Measurements from ENCODE around the gene MYH16.

The MYH16 gene

DNA sequence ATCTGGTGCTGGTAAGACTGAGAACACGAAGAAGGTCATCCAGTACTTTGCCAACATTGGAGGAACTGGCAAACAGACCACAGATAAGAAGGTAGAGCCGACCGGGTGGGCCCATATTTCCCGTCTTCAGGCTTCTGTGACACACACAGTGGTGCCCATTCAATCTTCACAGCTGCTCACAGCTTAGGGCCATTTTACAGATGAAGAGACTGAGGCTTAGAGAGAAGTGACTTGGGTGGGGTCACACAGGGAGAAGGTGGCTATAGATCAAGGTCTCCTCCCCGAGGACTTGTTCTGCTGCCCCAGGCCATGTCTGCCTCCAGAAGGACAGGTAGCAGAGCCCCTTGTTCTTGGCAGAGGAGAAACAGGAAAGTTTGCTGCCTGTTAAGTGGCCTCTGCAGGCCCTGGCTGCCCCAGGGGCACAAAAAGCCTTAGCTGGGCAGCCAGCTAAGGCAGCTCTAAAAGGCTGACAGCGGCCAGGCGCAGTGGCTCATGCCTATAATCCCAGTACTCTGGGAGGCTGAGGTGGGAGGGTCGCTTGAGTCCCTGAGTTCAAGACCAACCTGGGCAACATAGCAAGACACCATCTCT is 22.6 kb upstream of the MYH16 start:
- Mint-ChIP-seq H3K9me3 (no peaks in the 10 kb centered on the region), H3K4me1 (ENCODE audit: low read depth) (no peaks in the 10 kb centered on the region), H3K4me3 (no peak overlapping the region), H3K27ac (no peak overlapping the region), H3K27me3 (peaks cover 3% of the 10 kb centered on the region), H3K36me3 (ENCODE audit: low read depth) (no peaks in the 10 kb centered on the region)

DNA sequence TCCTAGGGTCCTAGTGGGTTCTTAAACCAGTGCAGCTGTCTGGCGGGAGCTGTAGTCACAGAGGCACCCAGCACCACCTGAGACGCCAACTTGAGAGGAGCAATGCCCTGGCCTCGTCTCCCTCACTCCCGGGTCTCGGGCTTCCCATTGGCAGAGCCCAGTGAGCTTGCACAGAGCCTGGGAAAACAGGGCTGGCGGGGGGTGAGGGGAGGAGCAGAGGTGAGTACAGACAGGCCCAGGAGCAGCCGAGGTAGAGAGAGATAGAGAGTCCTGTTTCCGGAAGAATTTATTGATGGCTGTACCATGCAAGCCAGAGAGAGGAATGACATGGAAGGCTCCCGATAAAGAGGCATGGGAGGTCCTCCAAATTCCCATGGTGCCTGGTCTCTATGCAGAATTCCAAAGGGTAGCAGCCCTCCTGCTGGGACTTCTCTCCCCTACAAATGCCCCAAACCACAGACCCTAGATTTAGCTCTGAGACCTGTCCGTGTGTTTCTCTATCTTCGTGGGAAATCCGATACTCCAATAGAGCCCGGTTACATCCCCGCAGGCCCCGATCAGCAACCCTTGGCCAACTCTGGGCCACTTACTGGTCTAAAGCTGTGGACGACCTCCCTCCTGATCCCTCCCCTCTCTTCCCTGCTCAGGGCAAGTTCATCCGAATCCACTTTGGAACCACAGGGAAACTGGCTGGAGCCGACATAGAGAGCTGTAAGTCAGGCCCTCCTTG is 20.3 kb upstream of the MYH16 start:
- H3K27me3 Mint-ChIP-seq = no peaks in the 10 kb centered on the region
- no peaks in the 10 kb centered on the region for H3K36me3 Mint-ChIP-seq (ENCODE audit: low read depth)
- no peaks in the 10 kb centered on the region for H3K4me1 Mint-ChIP-seq (ENCODE audit: low read depth)
- no peak overlapping the region for H3K27ac Mint-ChIP-seq
- H3K4me3 Mint-ChIP-seq = no peak overlapping the region
- no peaks in the 10 kb centered on the region for H3K9me3 Mint-ChIP-seq

DNA sequence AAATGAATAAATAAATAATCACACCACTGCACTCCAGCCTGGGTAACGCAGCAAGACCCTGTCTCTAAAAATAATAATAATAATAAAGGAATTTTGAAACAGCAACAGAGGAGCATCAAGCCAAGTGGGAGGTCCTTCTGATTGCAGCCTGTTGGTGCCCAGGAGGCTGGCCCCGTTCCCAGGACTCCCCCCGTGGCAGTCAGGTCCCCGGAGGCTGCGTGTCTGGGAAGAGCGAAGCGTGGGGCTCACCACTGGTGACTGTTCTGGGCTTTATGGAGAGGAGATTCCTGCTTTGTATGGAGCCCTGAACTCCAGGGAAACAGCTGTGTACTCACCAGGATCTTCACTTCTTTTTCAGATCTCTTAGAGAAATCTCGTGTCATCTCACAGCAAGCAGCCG is 19.3 kb upstream of the MYH16 start:
- no peak overlapping the region for H3K27ac Mint-ChIP-seq
- H3K4me1 Mint-ChIP-seq (ENCODE audit: low read depth) = no peaks in the 10 kb centered on the region
- no peaks in the 10 kb centered on the region for H3K9me3 Mint-ChIP-seq
- H3K27me3 Mint-ChIP-seq = no peaks in the 10 kb centered on the region
- no peak overlapping the region for H3K4me3 Mint-ChIP-seq
- no peaks in the 10 kb centered on the region for H3K36me3 Mint-ChIP-seq (ENCODE audit: low read depth)

DNA sequence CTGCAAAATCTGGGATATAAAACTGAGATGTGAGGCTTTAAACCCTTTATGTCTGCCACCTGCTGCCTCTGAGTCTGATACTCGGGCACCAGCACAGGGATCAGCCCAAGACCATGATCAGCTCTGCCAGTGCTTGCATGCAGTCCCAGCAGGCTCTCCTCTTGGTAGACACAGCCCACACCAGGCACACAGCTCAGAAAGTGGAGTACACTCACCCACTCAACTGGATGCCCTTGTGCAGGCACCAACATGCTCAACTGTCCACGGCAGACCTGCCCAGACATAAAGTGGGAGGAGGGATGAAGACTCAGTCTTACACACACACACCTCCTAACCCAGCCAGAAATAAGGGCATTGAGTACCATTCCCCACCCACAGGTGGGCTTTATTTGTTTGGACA is 18.2 kb upstream of the MYH16 start:
- H3K4me3 Mint-ChIP-seq = no peak overlapping the region
- no peaks in the 10 kb centered on the region for H3K27me3 Mint-ChIP-seq
- H3K36me3 Mint-ChIP-seq (ENCODE audit: low read depth) = no peaks in the 10 kb centered on the region
- H3K4me1 Mint-ChIP-seq (ENCODE audit: low read depth) = no peaks in the 10 kb centered on the region
- no peaks in the 10 kb centered on the region for H3K9me3 Mint-ChIP-seq
- no peak overlapping the region for H3K27ac Mint-ChIP-seq

DNA sequence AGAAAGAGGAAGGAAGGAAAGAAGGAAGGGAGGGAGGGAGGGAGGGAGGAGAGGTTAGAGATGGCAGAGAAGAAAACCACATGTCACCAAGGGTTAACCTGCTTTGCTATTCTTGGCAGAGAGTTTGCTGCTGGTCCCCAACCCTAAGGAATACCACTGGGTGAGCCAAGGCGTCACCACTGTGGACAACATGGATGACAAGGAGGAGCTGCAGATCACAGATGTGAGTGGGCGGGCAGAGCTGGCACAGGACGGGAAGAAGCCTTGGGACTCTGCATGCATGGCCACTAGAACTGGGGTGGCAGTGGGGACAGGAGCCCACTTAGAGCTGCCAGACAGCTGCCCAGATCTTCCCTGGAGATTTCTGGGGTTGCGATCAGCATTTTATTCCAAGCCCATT is 17.2 kb upstream of the MYH16 start:
- Mint-ChIP-seq H3K4me1 (ENCODE audit: low read depth) (no peaks in the 10 kb centered on the region), H3K27ac (no peak overlapping the region), H3K9me3 (no peaks in the 10 kb centered on the region), H3K4me3 (no peak overlapping the region), H3K27me3 (no peaks in the 10 kb centered on the region), H3K36me3 (ENCODE audit: low read depth) (no peaks in the 10 kb centered on the region)

DNA sequence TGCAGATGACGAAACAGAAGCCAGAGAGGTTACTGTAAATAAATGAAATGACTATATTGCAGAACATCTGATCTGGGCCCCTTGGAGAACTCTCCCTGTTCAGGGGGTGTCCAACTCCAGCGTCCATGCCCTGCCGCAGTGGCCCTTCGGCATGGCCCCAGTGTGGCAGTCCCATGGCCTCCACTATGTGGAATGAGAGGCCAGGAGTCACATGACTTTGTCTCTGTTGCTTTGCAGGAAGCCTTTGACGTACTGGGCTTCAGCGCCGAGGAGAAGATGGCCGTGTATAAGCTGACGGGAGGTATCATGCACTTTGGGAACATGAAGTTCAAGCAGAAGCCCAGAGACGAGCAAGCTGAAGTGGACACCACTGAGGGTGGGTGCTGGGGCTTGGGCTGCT is 15.6 kb upstream of the MYH16 start:
- Mint-ChIP-seq H3K4me3 (no peak overlapping the region), H3K27me3 (no peaks in the 10 kb centered on the region), H3K4me1 (ENCODE audit: low read depth) (no peaks in the 10 kb centered on the region), H3K36me3 (ENCODE audit: low read depth) (no peaks in the 10 kb centered on the region), H3K27ac (no peak overlapping the region), H3K9me3 (no peaks in the 10 kb centered on the region)

DNA sequence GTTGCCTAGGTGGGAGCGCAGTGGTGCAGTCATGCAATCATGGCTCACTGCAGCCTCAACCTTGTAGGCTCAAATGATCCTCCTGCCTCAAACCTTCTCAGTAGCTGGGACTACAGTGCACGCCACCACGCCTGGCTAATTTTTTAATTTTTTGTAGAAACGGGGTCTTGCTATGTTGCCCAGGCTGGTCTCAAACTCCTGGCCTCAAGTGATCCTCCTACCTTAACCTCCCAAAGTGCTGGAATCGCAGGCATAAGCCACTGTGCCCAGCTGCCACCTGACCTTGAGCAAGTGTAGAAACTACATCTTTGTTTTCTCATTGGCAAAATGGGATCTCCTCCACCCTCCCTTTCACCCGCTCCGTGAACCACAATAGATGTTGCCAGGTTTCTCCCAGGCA is 15.0 kb upstream of the MYH16 start:
- no peaks in the 10 kb centered on the region for H3K27me3 Mint-ChIP-seq
- H3K27ac Mint-ChIP-seq = no peak overlapping the region
- no peak overlapping the region for H3K4me3 Mint-ChIP-seq
- H3K36me3 Mint-ChIP-seq (ENCODE audit: low read depth) = no peaks in the 10 kb centered on the region
- H3K9me3 Mint-ChIP-seq = no peaks in the 10 kb centered on the region
- H3K4me1 Mint-ChIP-seq (ENCODE audit: low read depth) = no peaks in the 10 kb centered on the region

DNA sequence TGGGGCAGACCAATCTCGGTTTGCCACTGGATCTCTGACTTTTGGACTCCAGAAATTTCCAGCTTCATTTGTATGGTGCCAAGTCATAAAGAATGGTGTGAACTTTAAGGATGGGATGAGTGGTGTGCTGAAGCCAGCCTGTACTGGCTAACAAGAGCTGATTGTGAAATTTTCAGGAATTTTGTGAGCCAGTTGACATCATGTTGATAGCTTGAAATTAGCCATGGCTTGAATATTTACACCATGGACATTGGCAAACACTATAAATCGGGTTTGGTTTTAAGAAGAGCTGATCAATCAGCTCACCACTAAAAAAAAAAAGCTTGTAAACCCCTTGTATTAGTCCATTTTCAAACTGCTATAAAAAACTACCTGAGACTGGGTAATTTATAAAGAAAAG is 14.1 kb upstream of the MYH16 start:
- Mint-ChIP-seq H3K4me3 (no peak overlapping the region), H3K9me3 (no peaks in the 10 kb centered on the region), H3K4me1 (ENCODE audit: low read depth) (no peaks in the 10 kb centered on the region), H3K27me3 (no peaks in the 10 kb centered on the region), H3K36me3 (ENCODE audit: low read depth) (no peaks in the 10 kb centered on the region), H3K27ac (no peak overlapping the region)

DNA sequence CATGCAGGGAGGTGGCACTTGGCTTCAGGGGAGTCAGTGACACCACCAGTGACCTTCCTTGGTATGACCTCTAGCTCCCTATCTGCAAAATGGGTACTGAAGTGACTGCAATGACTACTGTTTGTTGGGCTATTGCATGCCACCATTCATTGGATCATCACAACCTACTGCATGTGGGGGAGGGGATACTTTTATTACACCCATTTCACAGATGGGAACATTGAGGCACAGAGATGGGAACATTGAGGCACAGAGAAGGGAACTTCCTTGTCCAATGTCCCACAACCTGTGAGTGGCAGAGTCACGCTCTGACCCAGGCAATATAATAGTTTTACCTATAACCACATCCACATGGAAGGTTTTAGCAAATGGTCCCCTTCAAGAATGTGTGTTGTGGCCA is 12.2 kb upstream of the MYH16 start:
- H3K27me3 Mint-ChIP-seq = no peaks in the 10 kb centered on the region
- no peak overlapping the region for H3K27ac Mint-ChIP-seq
- no peaks in the 10 kb centered on the region for H3K4me1 Mint-ChIP-seq (ENCODE audit: low read depth)
- H3K9me3 Mint-ChIP-seq = no peaks in the 10 kb centered on the region
- no peak overlapping the region for H3K4me3 Mint-ChIP-seq
- no peaks in the 10 kb centered on the region for H3K36me3 Mint-ChIP-seq (ENCODE audit: low read depth)

DNA sequence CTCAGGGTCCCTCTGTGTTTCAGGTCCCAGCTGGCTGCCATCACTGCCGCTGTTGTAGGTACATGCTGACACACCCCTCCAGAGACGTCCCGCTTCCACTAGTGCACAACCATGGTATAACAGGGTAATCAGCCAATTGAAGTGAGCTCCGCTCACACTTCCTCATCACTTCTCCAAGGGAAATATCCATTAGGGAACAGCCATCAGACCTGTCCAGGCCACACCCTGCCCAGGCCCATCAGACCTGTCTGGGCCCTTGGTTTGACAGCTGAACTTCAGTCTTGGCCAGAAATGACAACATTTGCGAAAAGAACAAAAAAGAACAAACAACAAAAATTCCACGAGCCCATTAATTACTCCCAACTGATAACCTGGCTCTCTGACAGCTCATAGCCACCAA is 11.0 kb upstream of the MYH16 start:
- no peak overlapping the region for H3K27ac Mint-ChIP-seq
- H3K27me3 Mint-ChIP-seq = peaks cover 3% of the 10 kb centered on the region
- H3K4me3 Mint-ChIP-seq = no peak overlapping the region

DNA sequence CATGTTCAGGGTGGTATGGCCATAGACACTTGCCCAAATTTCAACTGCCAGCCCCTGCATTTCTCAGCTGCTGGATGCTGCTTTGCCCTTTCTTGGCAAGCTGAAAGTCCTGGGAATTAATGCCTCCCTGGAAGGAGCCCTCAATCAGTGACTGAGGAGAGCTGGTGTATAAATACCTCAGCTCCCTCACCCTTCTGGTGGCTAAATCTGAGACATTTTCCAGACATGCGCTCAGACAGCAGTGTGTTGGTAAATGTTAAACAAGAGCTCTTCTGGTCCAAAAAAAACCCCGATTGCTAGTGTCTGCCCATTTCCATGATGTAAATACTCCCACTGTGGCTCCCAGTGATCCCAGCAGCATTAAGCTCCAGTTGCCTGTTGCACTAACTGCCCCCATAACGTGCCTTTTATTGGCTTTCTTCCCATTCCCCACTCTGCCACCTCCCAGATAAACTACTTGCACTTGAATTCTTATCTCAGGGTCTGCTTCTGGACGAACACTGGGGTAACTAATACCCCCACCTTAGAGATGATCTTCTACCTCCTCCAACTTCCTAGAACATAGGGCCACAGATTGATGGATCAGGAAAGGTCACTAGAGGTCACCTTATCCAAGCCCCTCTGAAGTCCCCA is 6.7 kb upstream of the MYH16 start:
- peaks cover 3% of the 10 kb centered on the region for H3K27me3 Mint-ChIP-seq
- no peaks in the 10 kb centered on the region for H3K4me1 Mint-ChIP-seq (ENCODE audit: low read depth)
- no peaks in the 10 kb centered on the region for H3K9me3 Mint-ChIP-seq
- no peaks in the 10 kb centered on the region for H3K36me3 Mint-ChIP-seq (ENCODE audit: low read depth)
- no peak overlapping the region for H3K4me3 Mint-ChIP-seq
- no peak overlapping the region for H3K27ac Mint-ChIP-seq

More for the DNA sequence above, 11.0 kb upstream of the MYH16 start:
- Mint-ChIP-seq H3K9me3 (no peaks in the 10 kb centered on the region), H3K4me1 (ENCODE audit: low read depth) (no peaks in the 10 kb centered on the region), H3K36me3 (ENCODE audit: low read depth) (no peaks in the 10 kb centered on the region)

DNA sequence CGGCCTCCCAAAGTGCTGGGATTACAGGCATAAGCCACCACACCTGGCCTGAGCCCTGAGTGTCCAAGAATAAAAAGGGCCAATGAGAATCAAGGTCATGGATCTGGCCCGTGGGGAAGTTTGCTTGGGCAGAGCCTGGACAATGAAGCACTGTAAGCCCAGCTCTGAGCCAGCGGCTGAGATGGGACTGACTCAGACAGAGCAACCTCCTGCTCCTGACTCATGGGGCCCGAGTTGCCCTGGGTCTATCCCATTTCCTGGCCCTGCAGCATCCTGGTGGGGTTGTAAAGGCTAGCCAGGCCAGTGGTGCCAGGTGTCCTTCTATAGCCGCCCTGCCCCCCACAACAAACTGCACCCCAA is 5.2 kb upstream of the MYH16 start:
- Mint-ChIP-seq H3K36me3 (ENCODE audit: low read depth) (no peaks in the 10 kb centered on the region), H3K4me3 (no peak overlapping the region), H3K27me3 (peaks cover 3% of the 10 kb centered on the region), H3K4me1 (ENCODE audit: low read depth) (no peaks in the 10 kb centered on the region), H3K9me3 (no peaks in the 10 kb centered on the region), H3K27ac (no peak overlapping the region)

DNA sequence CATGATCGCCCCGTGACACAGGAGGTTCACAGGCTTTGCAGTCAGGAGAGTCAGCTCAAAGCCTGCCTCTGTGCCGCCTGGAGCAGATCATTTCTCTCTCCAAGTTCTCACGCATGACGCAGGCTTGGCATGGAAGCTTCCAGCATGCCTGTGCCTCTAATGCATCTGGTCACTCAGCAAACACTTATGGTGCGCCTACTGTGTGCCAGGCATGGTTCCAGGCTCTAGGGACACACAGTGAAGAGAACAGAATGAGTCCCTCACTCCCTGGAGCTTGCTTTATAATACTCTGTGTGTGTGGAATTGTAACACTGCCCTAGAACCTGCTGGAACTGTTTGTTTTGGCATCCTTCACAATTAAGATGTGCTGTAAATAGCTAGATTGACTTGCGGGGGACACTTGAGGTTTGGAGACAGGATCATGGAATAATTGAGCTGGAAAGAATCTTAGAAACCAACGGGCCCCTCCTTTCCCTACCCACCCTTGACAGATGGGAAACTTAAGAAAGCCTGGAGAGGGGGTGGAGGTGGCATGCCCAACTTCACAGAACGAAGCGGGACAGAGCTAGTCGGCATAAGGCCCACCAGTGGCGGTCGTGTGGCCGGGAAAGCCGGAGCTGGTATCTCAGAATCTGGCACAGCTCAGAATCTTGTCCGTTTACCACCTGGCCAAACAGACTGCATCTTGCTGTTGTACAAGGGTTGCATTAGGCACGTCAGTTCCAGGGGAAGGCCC is 4.6 kb upstream of the MYH16 start:
- peaks cover 3% of the 10 kb centered on the region for H3K27me3 Mint-ChIP-seq
- H3K9me3 Mint-ChIP-seq = no peaks in the 10 kb centered on the region
- H3K4me1 Mint-ChIP-seq (ENCODE audit: low read depth) = no peaks in the 10 kb centered on the region
- H3K27ac Mint-ChIP-seq = no peak overlapping the region
- H3K36me3 Mint-ChIP-seq (ENCODE audit: low read depth) = no peaks in the 10 kb centered on the region
- H3K4me3 Mint-ChIP-seq = no peak overlapping the region

DNA sequence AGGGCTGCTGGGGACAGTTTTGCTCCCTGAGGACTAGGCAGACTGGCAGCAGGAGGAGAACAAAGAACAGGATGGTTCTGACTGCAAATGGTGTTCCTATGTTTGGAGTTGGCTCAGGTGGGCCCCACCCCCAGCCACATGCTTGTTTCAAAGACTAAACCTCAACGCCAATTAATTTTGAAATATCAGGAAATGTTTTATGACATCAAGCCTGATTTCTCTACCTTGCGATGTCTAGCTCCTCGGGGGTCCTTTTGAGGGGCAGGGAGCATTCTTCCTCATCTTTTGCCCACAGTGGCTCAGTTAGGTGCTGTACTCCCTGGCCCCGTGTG is 4.1 kb upstream of the MYH16 start:
- H3K36me3 Mint-ChIP-seq (ENCODE audit: low read depth) = no peaks in the 10 kb centered on the region
- H3K27me3 Mint-ChIP-seq = peaks cover 3% of the 10 kb centered on the region
- H3K9me3 Mint-ChIP-seq = no peaks in the 10 kb centered on the region
- H3K4me1 Mint-ChIP-seq (ENCODE audit: low read depth) = peaks cover 4% of the 10 kb centered on the region
- no peak overlapping the region for H3K27ac Mint-ChIP-seq
- no peak overlapping the region for H3K4me3 Mint-ChIP-seq

DNA sequence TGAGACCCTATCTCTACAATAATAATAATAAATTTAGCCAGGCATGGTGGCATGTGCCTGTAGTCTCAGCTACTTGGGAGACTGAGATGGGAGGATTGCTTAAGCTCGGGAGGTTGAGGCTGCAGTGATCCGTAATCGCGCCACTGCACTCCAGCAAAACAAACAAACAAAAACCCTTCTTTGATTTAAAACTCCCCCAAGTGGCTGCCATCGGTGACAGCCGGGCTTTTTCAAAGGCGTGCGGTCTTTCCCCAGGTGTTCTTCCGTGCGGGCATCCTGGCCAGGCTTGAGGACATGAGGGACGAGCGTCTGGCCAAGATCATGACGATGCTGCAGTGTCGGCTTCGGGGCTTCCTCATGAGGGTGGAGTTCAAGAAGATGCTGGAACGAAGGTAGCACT is 1.9 kb upstream of the MYH16 start:
- Mint-ChIP-seq H3K4me1 (ENCODE audit: low read depth) (peaks cover 21% of the 10 kb centered on the region), H3K27me3 (peaks cover 3% of the 10 kb centered on the region), H3K27ac (no peak overlapping the region), H3K9me3 (no peaks in the 10 kb centered on the region), H3K4me3 (no peak overlapping the region), H3K36me3 (ENCODE audit: low read depth) (no peaks in the 10 kb centered on the region)
